Measurements from ENCODE around the gene SLC25A23.

SLC25A23 gene

DNA sequence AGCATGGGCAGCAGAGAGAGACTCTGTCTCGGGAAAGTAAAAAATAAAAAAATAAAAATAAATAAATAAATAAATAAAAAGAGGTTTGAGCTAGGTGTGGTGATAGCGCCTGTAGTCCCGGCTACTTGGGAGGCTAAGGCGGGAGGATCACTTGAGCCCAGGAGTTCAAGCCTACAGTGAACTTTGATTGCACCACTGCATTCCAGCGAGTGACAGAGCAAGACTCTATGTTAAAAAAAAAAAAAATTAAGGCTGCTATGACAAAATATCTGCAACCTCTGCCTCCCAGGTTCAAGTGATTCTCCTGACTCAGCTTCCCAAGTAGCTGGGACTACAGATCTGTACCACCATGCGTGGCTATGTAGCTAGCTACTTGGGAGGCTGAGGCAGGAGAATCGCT, 25.2 kb upstream of the SLC25A23 start:
- H3K4me2 ChIP-seq (ENCODE audit: low read length) = no peak overlapping the region
- H3K4me1 ChIP-seq (ENCODE audit: insufficient read depth, low read length, severe bottlenecking) = peaks cover 35% of the 10 kb centered on the region
- no peaks in the 10 kb centered on the region for H4K20me1 ChIP-seq (ENCODE audit: insufficient read depth, low read length)
- no peaks in the 10 kb centered on the region for H3K79me2 ChIP-seq (ENCODE audit: insufficient read depth, low read length)
- no peaks in the 10 kb centered on the region for H3K27me3 ChIP-seq (ENCODE audit: insufficient read depth, low read length)
- no peaks in the 10 kb centered on the region for H3K36me3 ChIP-seq (ENCODE audit: insufficient read depth, low read length)
- no peak overlapping the region for H3K27ac ChIP-seq (ENCODE audit: low read depth, low read length, poor library complexity, severe bottlenecking)
- H3K4me3 ChIP-seq (ENCODE audit: low read depth, low read length, poor library complexity, severe bottlenecking) = no peak overlapping the region
- no peaks in the 10 kb centered on the region for H3K9me2 ChIP-seq (ENCODE audit: low read depth, low read length)
- no peaks in the 10 kb centered on the region for H3F3A ChIP-seq (ENCODE audit: insufficient read depth, low read length)
- H3K9me3 ChIP-seq (ENCODE audit: low read length) = no peaks in the 10 kb centered on the region
- no peak overlapping the region for H2AFZ ChIP-seq (ENCODE audit: low read length)
- H3K9ac ChIP-seq (ENCODE audit: low read length) = no peak overlapping the region
- no peak for TF ChIP-seq EZH2 (IDR thresholded peaks at IDR 0.05; ENCODE audit: borderline replicate concordance, low read length)
- TF ChIP-seq, protein P1, sequence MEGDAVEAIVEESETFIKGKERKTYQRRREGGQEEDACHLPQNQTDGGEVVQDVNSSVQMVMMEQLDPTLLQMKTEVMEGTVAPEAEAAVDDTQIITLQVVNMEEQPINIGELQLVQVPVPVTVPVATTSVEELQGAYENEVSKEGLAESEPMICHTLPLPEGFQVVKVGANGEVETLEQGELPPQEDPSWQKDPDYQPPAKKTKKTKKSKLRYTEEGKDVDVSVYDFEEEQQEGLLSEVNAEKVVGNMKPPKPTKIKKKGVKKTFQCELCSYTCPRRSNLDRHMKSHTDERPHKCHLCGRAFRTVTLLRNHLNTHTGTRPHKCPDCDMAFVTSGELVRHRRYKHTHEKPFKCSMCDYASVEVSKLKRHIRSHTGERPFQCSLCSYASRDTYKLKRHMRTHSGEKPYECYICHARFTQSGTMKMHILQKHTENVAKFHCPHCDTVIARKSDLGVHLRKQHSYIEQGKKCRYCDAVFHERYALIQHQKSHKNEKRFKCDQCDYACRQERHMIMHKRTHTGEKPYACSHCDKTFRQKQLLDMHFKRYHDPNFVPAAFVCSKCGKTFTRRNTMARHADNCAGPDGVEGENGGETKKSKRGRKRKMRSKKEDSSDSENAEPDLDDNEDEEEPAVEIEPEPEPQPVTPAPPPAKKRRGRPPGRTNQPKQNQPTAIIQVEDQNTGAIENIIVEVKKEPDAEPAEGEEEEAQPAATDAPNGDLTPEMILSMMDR (IDR thresholded peaks at IDR 0.05; ENCODE audit: low read length) = no peak

DNA sequence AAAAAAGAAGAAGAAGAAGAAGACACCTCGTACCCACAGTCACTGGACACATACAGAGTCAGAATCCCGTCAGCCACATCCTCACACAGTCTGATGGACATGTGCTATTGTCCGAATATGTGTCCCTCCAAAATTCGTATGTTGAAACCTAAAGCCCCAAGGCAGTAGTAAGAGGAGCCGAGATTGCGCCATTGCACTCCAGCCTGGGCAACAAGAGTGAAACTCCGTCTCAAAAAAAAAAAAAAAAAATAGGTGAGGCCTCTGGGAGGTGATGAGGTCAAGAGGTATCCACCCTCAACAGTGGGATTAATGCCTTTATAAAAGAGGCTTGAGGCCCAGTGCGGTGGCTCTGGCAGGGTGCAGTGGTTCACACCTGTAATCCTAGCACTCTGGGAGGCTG, 24.6 kb upstream of the SLC25A23 start:
- H3K9ac ChIP-seq (ENCODE audit: low read length) = no peak overlapping the region
- no peak overlapping the region for H3K27ac ChIP-seq (ENCODE audit: low read depth, low read length, poor library complexity, severe bottlenecking)
- no peaks in the 10 kb centered on the region for H3K79me2 ChIP-seq (ENCODE audit: insufficient read depth, low read length)
- no peak overlapping the region for H3K4me2 ChIP-seq (ENCODE audit: low read length)
- H3K9me2 ChIP-seq (ENCODE audit: low read depth, low read length) = no peaks in the 10 kb centered on the region
- H3K27me3 ChIP-seq (ENCODE audit: insufficient read depth, low read length) = no peaks in the 10 kb centered on the region
- H3K4me3 ChIP-seq (ENCODE audit: low read depth, low read length, poor library complexity, severe bottlenecking) = no peak overlapping the region
- H3K36me3 ChIP-seq (ENCODE audit: insufficient read depth, low read length) = 0 out of 2 replicates have a peak, but pooled peaks cover 4% of the 10 kb centered on the region
- no peaks in the 10 kb centered on the region for H3K9me3 ChIP-seq (ENCODE audit: low read length)
- no peaks in the 10 kb centered on the region for H4K20me1 ChIP-seq (ENCODE audit: insufficient read depth, low read length)
- no peaks in the 10 kb centered on the region for H3F3A ChIP-seq (ENCODE audit: insufficient read depth, low read length)
- H2AFZ ChIP-seq (ENCODE audit: low read length) = no peak overlapping the region
- peaks cover 29% of the 10 kb centered on the region for H3K4me1 ChIP-seq (ENCODE audit: insufficient read depth, low read length, severe bottlenecking)
- no peak for TF ChIP-seq EZH2 (IDR thresholded peaks at IDR 0.05; ENCODE audit: borderline replicate concordance, low read length)
- TF ChIP-seq, protein P1 (IDR thresholded peaks at IDR 0.05; ENCODE audit: low read length) = no peak

DNA sequence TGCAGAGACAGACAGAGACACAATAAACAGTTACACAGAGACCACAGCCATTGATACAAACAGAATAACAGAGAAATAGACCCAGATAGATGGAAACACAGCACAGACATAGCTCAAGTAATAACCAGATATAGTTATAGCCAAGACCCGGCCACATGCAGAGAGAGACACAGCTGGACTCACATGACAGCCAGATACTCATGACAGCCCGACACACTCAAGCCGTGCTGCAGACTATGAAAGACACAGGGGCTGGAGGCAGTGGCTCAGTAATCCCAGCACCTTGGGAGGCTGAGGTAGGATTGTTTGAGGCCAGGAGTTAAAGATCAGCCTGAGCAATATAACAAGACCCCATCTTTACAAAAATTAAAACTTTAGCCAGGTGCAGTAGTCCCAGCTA, 23.6 kb upstream of the SLC25A23 start:
- H3K9me3 ChIP-seq (ENCODE audit: low read length) = no peaks in the 10 kb centered on the region
- H3K9ac ChIP-seq (ENCODE audit: low read length) = no peak overlapping the region
- no peak for TF ChIP-seq EZH2 (IDR thresholded peaks at IDR 0.05; ENCODE audit: borderline replicate concordance, low read length)
- TF ChIP-seq, protein P1 (IDR thresholded peaks at IDR 0.05; ENCODE audit: low read length) = no peak
- no peak overlapping the region for H3K4me2 ChIP-seq (ENCODE audit: low read length)
- H3K27me3 ChIP-seq (ENCODE audit: insufficient read depth, low read length) = no peaks in the 10 kb centered on the region
- no peak overlapping the region for H2AFZ ChIP-seq (ENCODE audit: low read length)
- H3K4me1 ChIP-seq (ENCODE audit: insufficient read depth, low read length, severe bottlenecking) = peaks cover 26% of the 10 kb centered on the region
- H3K9me2 ChIP-seq (ENCODE audit: low read depth, low read length) = no peaks in the 10 kb centered on the region
- no peaks in the 10 kb centered on the region for H4K20me1 ChIP-seq (ENCODE audit: insufficient read depth, low read length)
- no peaks in the 10 kb centered on the region for H3F3A ChIP-seq (ENCODE audit: insufficient read depth, low read length)
- 0 out of 2 replicates have a peak, but pooled peaks cover 7% of the 10 kb centered on the region for H3K36me3 ChIP-seq (ENCODE audit: insufficient read depth, low read length)
- no peak overlapping the region for H3K4me3 ChIP-seq (ENCODE audit: low read depth, low read length, poor library complexity, severe bottlenecking)
- H3K27ac ChIP-seq (ENCODE audit: low read depth, low read length, poor library complexity, severe bottlenecking) = no peak overlapping the region
- no peaks in the 10 kb centered on the region for H3K79me2 ChIP-seq (ENCODE audit: insufficient read depth, low read length)

Data from OCI-LY1 (cell line).